Natural killer cell (primary cell): Measurements from ENCODE around the gene RARS1. TPM values are rescaled to one million over a fixed set of nuclear protein-coding genes. Genes with fewer than 3 reads are reported as not detected.

Source experiments
- ATAC-seq, 3 donors: fragments of 150-1000 bp in 2 of 3; fragments of 200-7000 bp in 1 of 3; cut with Tn5 transposase; 1 replicate in 1 of 3; 2 replicates in 2 of 3; pipeline ENCODE4 v1.10.0; 2021; ENCODE audit warnings: mild to moderate bottlenecking in 2 of 3, moderate library complexity in 2 of 3
- DNase-seq, 2 donors: peaks; one replicate each; pipeline versions ENCODE4 v3.0.0 to v3.0.0-alpha.2; 2013 to 2021; ENCODE audit warnings: mixed read lengths in 1 of 2
- H3K27ac ChIP-seq: one replicate; pipeline ENCODE4 v1.5.1; 2013; ENCODE audit warnings: mild to moderate bottlenecking, low read length
- H3K27me3 ChIP-seq: one replicate; pipeline ENCODE4 v1.6.1; 2013; ENCODE audit warnings: low read length; ENCODE audit not compliant: control insufficient read depth, insufficient read depth
- H3K36me3 ChIP-seq: one replicate; pipeline ENCODE4 v1.6.1; 2013; ENCODE audit warnings: low read length; ENCODE audit not compliant: control insufficient read depth, insufficient read depth
- H3K4me1 ChIP-seq: one replicate; pipeline ENCODE4 v1.6.1; 2013; ENCODE audit warnings: low read length; ENCODE audit not compliant: control insufficient read depth, insufficient read depth
- H3K4me3 ChIP-seq: one replicate; pipeline ENCODE4 v1.5.1; 2013; ENCODE audit warnings: low read length
- H3K9me3 ChIP-seq: one replicate; pipeline ENCODE4 v1.6.1; 2013; ENCODE audit warnings: low read length; ENCODE audit not compliant: control insufficient read depth, insufficient read depth
- H3K27ac Mint-ChIP-seq, 2 donors: one replicate each; pipeline ENCODE4 v1.8.0; 2022; ENCODE audit warnings: mild to moderate bottlenecking in 2 of 2, mixed read lengths in 2 of 2, moderate library complexity in 1 of 2
- H3K27me3 Mint-ChIP-seq, 2 donors: one replicate each; pipeline ENCODE4 v1.8.0; 2022; ENCODE audit warnings: low read depth in 2 of 2, mixed read lengths in 2 of 2
- H3K36me3 Mint-ChIP-seq: one replicate; pipeline ENCODE4 v1.8.0; 2022; ENCODE audit warnings: mixed read lengths
- H3K4me1 Mint-ChIP-seq, 2 donors: one replicate each; pipeline ENCODE4 v1.8.0; 2022; ENCODE audit warnings: mixed read lengths in 2 of 2
- H3K4me3 Mint-ChIP-seq: one replicate; pipeline ENCODE4 v1.8.0; 2022; ENCODE audit warnings: mild to moderate bottlenecking, moderate library complexity, mixed read lengths
- H3K9me3 Mint-ChIP-seq, 2 donors: one replicate each; pipeline ENCODE4 v1.8.0; 2022; ENCODE audit warnings: mixed read lengths in 2 of 2
- WGBS: methylation state at CpG from one replicate; pipeline ENCODE4 v1.1.7; 2013; ENCODE audit warnings: missing lambda C conversion rate; ENCODE audit not compliant: insufficient coverage; 5-methylcytosine and 5-hydroxymethylcytosine counted together
- intact Hi-C: fragments of 100-400 bp; cut with micrococcal nuclease; formaldehyde crosslinking; loops from one replicate; pipeline ENCODE4 v1.14.2; 2022
- total RNA-seq, 4 donors: library from RNA; stranded (reverse); fragments of 120-200 nt in 1 of 4; gene quantifications; one replicate each; pipeline versions ENCODE4 v1.2.3 to v1.2.4, GENCODE V29; 2013 to 2022
- TF ChIP-seq, protein P1 (sequence below): fragments of 200-600 bp; IDR thresholded peaks from one replicate; pipeline ENCODE4 v1.8.0; 2022; ENCODE audit warnings: antibody characterized with exemption

The RARS1 gene
- total RNA-seq, 3 donors from 2014 or later (not counting 1 experiment from before 2014, with no cell fraction given): 51.0 to 53.2 (median 52.5) TPM

DNA sequence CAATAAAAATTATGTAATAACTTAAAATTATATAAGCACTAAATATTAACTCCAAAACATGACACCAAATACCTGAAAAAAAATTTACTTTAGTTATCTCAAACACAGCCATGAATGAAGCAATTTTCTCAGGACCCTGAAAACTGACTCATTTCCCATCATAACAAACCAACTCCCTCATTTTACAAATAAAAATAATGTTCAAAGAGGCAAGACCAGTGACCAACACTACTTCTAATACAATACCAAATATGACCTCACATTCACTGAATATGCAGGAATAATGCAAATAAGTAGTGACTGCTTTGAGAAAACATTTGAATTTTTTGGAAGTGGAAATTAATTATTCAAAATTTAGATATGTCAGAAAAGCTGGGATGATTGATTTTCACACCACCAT, 64.4 kb downstream of the RARS1 start:
- TF ChIP-seq, protein P1, sequence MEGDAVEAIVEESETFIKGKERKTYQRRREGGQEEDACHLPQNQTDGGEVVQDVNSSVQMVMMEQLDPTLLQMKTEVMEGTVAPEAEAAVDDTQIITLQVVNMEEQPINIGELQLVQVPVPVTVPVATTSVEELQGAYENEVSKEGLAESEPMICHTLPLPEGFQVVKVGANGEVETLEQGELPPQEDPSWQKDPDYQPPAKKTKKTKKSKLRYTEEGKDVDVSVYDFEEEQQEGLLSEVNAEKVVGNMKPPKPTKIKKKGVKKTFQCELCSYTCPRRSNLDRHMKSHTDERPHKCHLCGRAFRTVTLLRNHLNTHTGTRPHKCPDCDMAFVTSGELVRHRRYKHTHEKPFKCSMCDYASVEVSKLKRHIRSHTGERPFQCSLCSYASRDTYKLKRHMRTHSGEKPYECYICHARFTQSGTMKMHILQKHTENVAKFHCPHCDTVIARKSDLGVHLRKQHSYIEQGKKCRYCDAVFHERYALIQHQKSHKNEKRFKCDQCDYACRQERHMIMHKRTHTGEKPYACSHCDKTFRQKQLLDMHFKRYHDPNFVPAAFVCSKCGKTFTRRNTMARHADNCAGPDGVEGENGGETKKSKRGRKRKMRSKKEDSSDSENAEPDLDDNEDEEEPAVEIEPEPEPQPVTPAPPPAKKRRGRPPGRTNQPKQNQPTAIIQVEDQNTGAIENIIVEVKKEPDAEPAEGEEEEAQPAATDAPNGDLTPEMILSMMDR: no peak
- intact Hi-C loops: no loop called here
- H3K4me1 ChIP-seq: no peaks in the 10 kb centered on the region
- ATAC-seq (no peak), DNase-seq (no peak)
- no peaks in the 10 kb centered on the region for H3K9me3 ChIP-seq
- H3K36me3 ChIP-seq: peaks cover 26% of the 10 kb centered on the region
- Mint-ChIP-seq H3K27ac (no peak overlapping the region), H3K4me1 (peaks cover 18 to 27% of the 10 kb centered on the region in 2 donors), H3K4me3 (no peak overlapping the region), H3K36me3 (no peaks in the 10 kb centered on the region), H3K27me3 (no peaks in the 10 kb centered on the region), H3K9me3 (no peaks in the 10 kb centered on the region)
- no peak overlapping the region for H3K27ac ChIP-seq
- H3K4me3 ChIP-seq: no peak overlapping the region
- H3K27me3 ChIP-seq: no peaks in the 10 kb centered on the region

DNA sequence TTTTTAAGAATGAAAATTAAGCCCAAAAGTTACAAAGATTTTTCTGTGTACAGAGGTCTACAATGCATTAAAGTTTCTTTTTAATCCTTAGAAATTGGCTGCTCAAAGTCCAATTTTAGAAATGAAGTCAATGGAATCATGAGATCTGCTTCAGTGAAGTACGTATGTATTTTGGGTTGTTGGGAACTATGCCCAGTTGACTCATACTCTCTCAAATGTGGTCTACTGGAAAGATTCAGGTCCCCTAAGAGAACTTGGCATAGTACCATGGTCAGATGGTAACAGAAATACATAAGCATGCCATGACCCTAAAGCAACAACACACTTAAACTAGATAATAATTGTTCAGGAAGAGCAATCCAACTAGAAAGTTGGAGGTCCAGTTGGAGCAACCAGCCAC, 65.9 kb downstream of the RARS1 start:
- H3K9me3 ChIP-seq: no peaks in the 10 kb centered on the region
- no peak for DNase-seq
- Mint-ChIP-seq H3K4me3 (no peak overlapping the region), H3K36me3 (no peaks in the 10 kb centered on the region), H3K4me1 (peaks cover 22 to 27% of the 10 kb centered on the region in 2 donors), H3K27ac (no peak overlapping the region), H3K27me3 (no peaks in the 10 kb centered on the region), H3K9me3 (no peaks in the 10 kb centered on the region)
- no peaks in the 10 kb centered on the region for H3K4me1 ChIP-seq
- peaks cover 40% of the 10 kb centered on the region for H3K36me3 ChIP-seq
- WGBS: 94% methylated on average over 1 of the region's 1 CpG
- intact Hi-C loops: no loop called here
- H3K27me3 ChIP-seq: no peaks in the 10 kb centered on the region
- ATAC-seq: no peak
- TF ChIP-seq, protein P1: no peak
- no peak overlapping the region for H3K4me3 ChIP-seq
- no peak overlapping the region for H3K27ac ChIP-seq

DNA sequence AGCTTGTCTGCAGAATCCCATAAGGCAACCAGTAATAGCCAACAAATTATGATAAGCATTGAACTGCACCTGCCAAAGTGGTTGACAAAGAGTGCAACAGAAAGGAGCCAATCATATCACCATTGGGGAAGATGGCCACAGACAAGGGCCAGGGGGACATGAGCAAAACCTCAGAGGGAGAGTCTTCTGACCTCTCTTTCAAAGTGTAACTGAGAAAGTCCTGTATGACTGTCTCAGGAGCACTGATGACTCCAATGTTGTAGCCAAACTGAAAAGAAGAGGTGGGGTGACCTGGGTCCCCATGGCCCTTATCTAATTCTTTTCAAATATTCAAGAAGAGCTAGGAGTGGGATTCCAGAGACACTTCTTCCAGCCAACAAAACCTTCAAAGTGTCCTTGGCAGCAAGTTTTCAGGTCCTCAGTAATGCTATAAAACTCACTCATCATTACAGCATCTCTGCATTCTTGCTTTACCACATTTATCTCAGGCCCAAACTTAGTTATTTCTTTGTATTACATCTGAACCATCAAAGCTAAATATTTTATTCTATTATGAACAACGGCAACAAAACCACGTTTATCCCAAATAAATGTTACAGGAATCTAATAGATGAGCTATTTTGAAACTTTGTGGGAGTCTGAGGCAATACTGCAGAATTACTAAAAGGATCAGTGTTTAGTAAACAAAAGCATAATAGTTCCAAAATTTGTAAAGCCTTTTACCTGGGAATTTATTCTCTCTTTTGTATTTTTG, 67.3 kb downstream of the RARS1 start:
- Mint-ChIP-seq H3K27ac (peak overlapping the region in 1 of 2 donors; percentile 41), H3K36me3 (no peaks in the 10 kb centered on the region), H3K4me1 (peaks cover 17 to 27% of the 10 kb centered on the region in 2 donors), H3K4me3 (no peak overlapping the region), H3K9me3 (no peaks in the 10 kb centered on the region), H3K27me3 (no peaks in the 10 kb centered on the region)
- ATAC-seq (no peak), DNase-seq (no peak)
- Histone ChIP-seq H3K9me3 (no peaks in the 10 kb centered on the region), H3K27me3 (no peaks in the 10 kb centered on the region), H3K4me3 (no peak overlapping the region), H3K36me3 (peaks cover 51% of the 10 kb centered on the region), H3K4me1 (no peaks in the 10 kb centered on the region), H3K27ac (no peak overlapping the region)
- WGBS: no CpG with 5 or more reads among the region's 2 CpGs
- TF ChIP-seq, protein P1: no peak
- intact Hi-C loops: no loop called here

DNA sequence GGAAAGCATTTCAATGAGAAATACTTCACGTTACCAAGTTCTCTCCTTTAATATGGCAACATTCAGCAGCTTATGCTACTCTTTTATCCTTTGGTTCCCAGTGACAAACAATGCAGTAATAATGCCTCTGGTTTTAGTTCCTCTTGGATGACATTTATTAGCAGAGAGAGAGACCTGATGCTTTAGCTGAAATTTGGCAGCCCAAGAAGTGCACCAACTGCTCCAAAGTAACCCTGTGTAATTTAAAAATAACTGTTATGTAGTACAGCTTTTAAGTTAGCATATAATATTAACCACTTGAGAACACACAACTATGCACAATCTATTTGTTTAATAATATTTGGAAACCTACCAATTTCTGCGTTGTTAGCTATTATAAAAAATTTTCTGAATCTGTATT, 71.1 kb downstream of the RARS1 start:
- H3K27ac ChIP-seq: no peak overlapping the region
- no peaks in the 10 kb centered on the region for H3K36me3 Mint-ChIP-seq

More for the DNA sequence above, 71.1 kb downstream of the RARS1 start:
- ATAC-seq: no peak
- no peak overlapping the region for H3K27ac Mint-ChIP-seq
- TF ChIP-seq, protein P1: no peak
- Histone ChIP-seq H3K4me3 (no peak overlapping the region), H3K36me3 (peaks cover 61% of the 10 kb centered on the region), H3K4me1 (no peaks in the 10 kb centered on the region), H3K9me3 (no peaks in the 10 kb centered on the region), H3K27me3 (no peaks in the 10 kb centered on the region)
- DNase-seq: no peak
- H3K4me1 Mint-ChIP-seq: peaks cover 14 to 20% of the 10 kb centered on the region in 2 donors
- no peaks in the 10 kb centered on the region for H3K9me3 Mint-ChIP-seq
- H3K4me3 Mint-ChIP-seq: no peak overlapping the region
- WGBS: 100% methylated on average over 1 of the region's 2 CpGs
- intact Hi-C loops: no loop called here
- H3K27me3 Mint-ChIP-seq: no peaks in the 10 kb centered on the region
